GM23338 (cell line): ENCODE measurements around the gene ERRFI1. TPM values are rescaled to one million over a fixed set of nuclear protein-coding genes. Genes with fewer than 3 reads are reported as not detected.

Source experiments
- ATAC-seq: fragments of 200-7000 bp; cut with Tn5 transposase; 3 replicates; pipeline ENCODE4 v1.9.1; 2020
- DNase-seq: peaks from one replicate; pipeline ENCODE4 v3.0.0-alpha.2; 2015; ENCODE audit warnings: low spot score
- H2AFZ ChIP-seq: fragments of 200-600 bp; sonication (generic); 2 replicates; pipeline ENCODE4 v1.8.0; 2016; ENCODE audit warnings: antibody characterized with exemption, mild to moderate bottlenecking, moderate library complexity
- H3F3A ChIP-seq: fragments of 200-600 bp; sonication (generic); replicated peaks from 2 replicates; pipeline ENCODE4 v1.8.0; 2017; ENCODE audit warnings: antibody characterized with exemption, mixed run types, low read depth
- H3K27ac ChIP-seq: fragments of 200-600 bp; sonication (generic); 2 replicates; pipeline ENCODE4 v1.6.1; 2016; ENCODE audit warnings: low read depth
- H3K27me3 ChIP-seq: fragments of 200-600 bp; sonication (generic); 2 replicates; pipeline ENCODE4 v1.8.0; 2016; ENCODE audit warnings: mild to moderate bottlenecking, mixed run types, moderate library complexity; ENCODE audit not compliant: insufficient read depth
- H3K36me3 ChIP-seq: fragments of 200-600 bp; sonication (generic); 2 replicates; pipeline ENCODE4 v1.8.0; 2016; ENCODE audit warnings: mild to moderate bottlenecking; ENCODE audit not compliant: insufficient read depth
- H3K4me1 ChIP-seq: fragments of 200-600 bp; sonication (generic); 2 replicates; pipeline ENCODE4 v1.8.0; 2016; ENCODE audit warnings: mild to moderate bottlenecking, moderate library complexity; ENCODE audit not compliant: insufficient read depth
- H3K4me2 ChIP-seq: fragments of 200-600 bp; sonication (generic); 2 replicates; pipeline ENCODE4 v1.7.1; 2017; ENCODE audit warnings: mixed run types
- H3K4me3 ChIP-seq: fragments of 200-600 bp; sonication (generic); 2 replicates; pipeline ENCODE4 v1.6.1; 2016; ENCODE audit warnings: mixed run types
- H3K79me2 ChIP-seq: fragments of 200-600 bp; sonication (generic); replicated peaks from 2 replicates; pipeline ENCODE4 v1.8.0; 2017; ENCODE audit warnings: mild to moderate bottlenecking; ENCODE audit not compliant: insufficient read depth
- H3K9me2 ChIP-seq: fragments of 200-600 bp; sonication (generic); 2 replicates; pipeline ENCODE4 v1.8.0; 2017; ENCODE audit not compliant: insufficient read depth
- H4K20me1 ChIP-seq: fragments of 200-600 bp; sonication (generic); replicated peaks from 2 replicates; pipeline ENCODE4 v1.8.0; 2017; ENCODE audit warnings: mild to moderate bottlenecking; ENCODE audit not compliant: insufficient read depth
- H3K27ac Mint-ChIP-seq: 2 replicates; pipeline ENCODE4 v1.8.0; 2020; ENCODE audit warnings: inconsistent platforms, mild to moderate bottlenecking, moderate library complexity, mixed read lengths
- H3K27me3 Mint-ChIP-seq: 3 replicates; pipeline ENCODE4 v1.8.0; 2022; ENCODE audit warnings: low read depth, mild to moderate bottlenecking, moderate library complexity, mixed read lengths, inconsistent platforms; ENCODE audit not compliant: insufficient read depth, poor library complexity
- H3K36me3 Mint-ChIP-seq: 3 replicates; pipeline ENCODE4 v1.8.0; 2021; ENCODE audit warnings: low read depth, mild to moderate bottlenecking, inconsistent platforms, moderate library complexity, mixed read lengths
- H3K4me1 Mint-ChIP-seq: 3 replicates; pipeline ENCODE4 v1.8.0; 2020; ENCODE audit warnings: mild to moderate bottlenecking, inconsistent platforms, mixed read lengths
- H3K4me3 Mint-ChIP-seq: 3 replicates; pipeline ENCODE4 v1.8.0; 2021; ENCODE audit warnings: moderate library complexity, mild to moderate bottlenecking, inconsistent platforms, mixed read lengths
- H3K9me3 Mint-ChIP-seq: 3 replicates; pipeline ENCODE4 v1.8.0; 2020; ENCODE audit warnings: moderate library complexity, mild to moderate bottlenecking, inconsistent platforms, mixed read lengths
- CREB1 ChIP-seq: fragments of 250-450 bp; sonication (Bioruptor Pico); IDR thresholded peaks from 2 replicates; pipeline ENCODE4 v1.5.0; 2020; ENCODE audit warnings: low read depth, mild to moderate bottlenecking, moderate library complexity
- CTCF ChIP-seq, 2 experiments: fragments of 200-600 bp in 1 of 2; sonication (generic) in 1 of 2; conservative IDR thresholded peaks; 2 replicates each; pipeline versions ENCODE4 v1.5.1 to v1.6.1; 2016 to 2017; ENCODE audit warnings: antibody characterized with exemption in 2 of 2, low read depth in 2 of 2, mild to moderate bottlenecking in 2 of 2, moderate library complexity in 1 of 2
- ETS1 ChIP-seq: IDR thresholded peaks from 2 replicates; pipeline ENCODE4 v1.6.1; 2016; ENCODE audit warnings: antibody characterized with exemption
- EZH2phosphoT487 ChIP-seq: fragments of 200-600 bp; sonication (generic); IDR thresholded peaks from one replicate; pipeline ENCODE4 v1.8.1; 2018; ENCODE audit warnings: antibody characterized with exemption; ENCODE audit not compliant: unreplicated experiment
- NANOG ChIP-seq: IDR thresholded peaks from 2 replicates; pipeline ENCODE4 v1.6.1; 2016; ENCODE audit warnings: antibody characterized with exemption, borderline replicate concordance
- POLR2AphosphoS5 ChIP-seq: IDR thresholded peaks from 2 replicates; pipeline ENCODE4 v1.6.1; 2016; ENCODE audit warnings: antibody characterized with exemption, low read depth
- STAT1 ChIP-seq: IDR thresholded peaks from one replicate; pipeline ENCODE4 v1.6.1; 2016; ENCODE audit warnings: antibody characterized with exemption; ENCODE audit not compliant: unreplicated experiment
- ZNF114 ChIP-seq: fragments of 250-450 bp; sonication (Bioruptor Pico); IDR thresholded peaks from 2 replicates; pipeline ENCODE4 v1.5.0; 2020; ENCODE audit warnings: mild to moderate bottlenecking, moderate library complexity
- ZNF462 ChIP-seq: fragments of 250-450 bp; sonication (Bioruptor Pico); IDR thresholded peaks from 2 replicates; pipeline ENCODE4 v1.5.0; 2020; ENCODE audit warnings: mild to moderate bottlenecking, moderate library complexity
- polyA plus RNA-seq: library from polyadenylated mRNA; unstranded; fragments of >200 nt; fragmentation: Nextera tagmentation; extraction: Ambion mirVana; gene quantifications from 2 replicates; pipeline ENCODE4 v1.2.1, GENCODE V29; 2016
- total RNA-seq: library from RNA; depleted of rRNA; stranded (reverse); fragments of >200 nt; shearing (Covaris generic); gene quantifications from 2 replicates; pipeline ENCODE4 v1.2.3, GENCODE V29; 2014

Gene ERRFI1
- total and polyA plus RNA-seq, 2 experiments from 2014 or later, result 22.9 to 59.8 TPM

GRCh38 chr1:8006037-8006963, 19.8 kb downstream of the ERRFI1 start:
- Histone ChIP-seq H3K36me3 (peaks cover 1% of the 10 kb centered on the region; the same call in 1 of the 2 replicates), H3K4me1 (peaks cover 40% of the 10 kb centered on the region), H3K27ac (peak overlapping the region; percentile 82), H3K9me2 (no peaks in the 10 kb centered on the region), H3K4me2 (no peak overlapping the region), H3K27me3 (no peaks in the 10 kb centered on the region), H4K20me1 (peaks cover 4% of the 10 kb centered on the region; the same call in 1 of the 2 replicates), H2AFZ (no peak overlapping the region), H3K4me3 (no peak overlapping the region), H3K79me2 (no peaks in the 10 kb centered on the region; the same call in 1 of the 2 replicates), H3F3A (peaks cover 16% of the 10 kb centered on the region)
- H3K4me1 Mint-ChIP-seq, result peaks cover 35% of the 10 kb centered on the region
- no peak for TF ChIP-seq STAT1
- no peak for TF ChIP-seq ZNF114 (CRISPR knock-in tag)
- no peak for TF ChIP-seq CTCF (conservative IDR thresholded peaks at IDR 0.05; ENCODE audit: low read depth in 2 of 2)
- TF ChIP-seq ETS1, result no peak
- TF ChIP-seq NANOG, result no peak
- no peak for TF ChIP-seq CREB1 (CRISPR knock-in tag)
- ATAC-seq (no peak), DNase-seq (no peak)
- H3K9me3 Mint-ChIP-seq, result no peaks in the 10 kb centered on the region
- H3K27ac Mint-ChIP-seq, result peak overlapping the region; percentile 84
- no peak overlapping the region for H3K4me3 Mint-ChIP-seq
- H3K36me3 Mint-ChIP-seq, result peaks cover 12% of the 10 kb centered on the region
- no peaks in the 10 kb centered on the region for H3K27me3 Mint-ChIP-seq

- Histone ChIP-seq H3K27me3 (no peaks in the 10 kb centered on the region), H3K27ac (peak overlapping the region; percentile 82), H3K4me2 (peak overlapping the region; percentile 44), H3K4me1 (peaks cover 40% of the 10 kb centered on the region), H2AFZ (no peak overlapping the region), H4K20me1 (no peaks in the 10 kb centered on the region; the same call in 1 of the 2 replicates), H3K79me2 (0 out of 2 replicates have a peak, but pooled peaks cover 2% of the 10 kb centered on the region), H3K9me2 (no peaks in the 10 kb centered on the region), H3K4me3 (no peak overlapping the region), H3F3A (peaks cover 7% of the 10 kb centered on the region), H3K36me3 (no peaks in the 10 kb centered on the region)
- no peak overlapping the region for H3K4me3 Mint-ChIP-seq
- H3K27ac Mint-ChIP-seq, result peak overlapping the region; percentile 89
- no peaks in the 10 kb centered on the region for H3K27me3 Mint-ChIP-seq
- peaks cover 2% of the 10 kb centered on the region; the same call in 1 of the 3 replicates for H3K36me3 Mint-ChIP-seq
- H3K9me3 Mint-ChIP-seq, result no peaks in the 10 kb centered on the region
- ATAC-seq (peak; percentile 22), DNase-seq (no peak)
- peaks cover 35% of the 10 kb centered on the region for H3K4me1 Mint-ChIP-seq
- TF ChIP-seq EZH2phosphoT487 (no peak), ZNF462 (CRISPR knock-in tag) (no peak), STAT1 (no peak), POLR2AphosphoS5 (no peak)
These were observed 21.1 kb downstream of the ERRFI1 start for GRCh38 chr1:8004803-8005573.
